HepG2 (cell line): ENCODE results near the gene NXN. TPM values are rescaled to one million over a fixed set of nuclear protein-coding genes. Genes with fewer than 3 reads are reported as not detected.

Experiments
- ATAC-seq: fragments of 200-7000 bp; cut with Tn5 transposase; 3 replicates; pipeline ENCODE4 v1.9.1; 2020; ENCODE audit warnings: mild to moderate bottlenecking, moderate library complexity
- BruUV-seq: library from RNA; stranded (reverse); fragments of 400-500 nt; replicated peaks from 2 replicates; lab custom pipeline; 2021; lab: Mats Ljungman, UMichigan
- CTCF ChIA-PET: fragments of 300-600 bp; formaldehyde crosslinking; extraction: SDS; loops from one replicate; lab custom pipeline; 2021; ENCODE audit warnings: low total read pairs, inconsistent platforms, low intra/inter-chr PET ratio; lab: Yijun Ruan, JAX
- POLR2A ChIA-PET: fragments of 350-600 bp; sonication (Branson Sonifier 250); formaldehyde crosslinking; loops from one replicate; lab custom pipeline; 2020; ENCODE audit warnings: antibody characterized with exemption, inconsistent platforms; lab: Yijun Ruan, JAX
- DNase-seq: peaks from one replicate; pipeline ENCODE4 v3.0.0-alpha.2; 2015; ENCODE audit warnings: low spot score
- FAIRE-seq: peaks from 3 replicates; lab custom pipeline; 2011; peaks lifted over from hg19 to GRCh38; lab: Jason Lieb, UNC
- H2AFZ ChIP-seq: one replicate; pipeline ENCODE4 v1.6.1; 2011; ENCODE audit warnings: low read length, inconsistent platforms
- H3K27ac ChIP-seq: fragments of 300-600 bp; 3 replicates; pipeline ENCODE4 v1.8.0; 2011; ENCODE audit warnings: mixed run types, mild to moderate bottlenecking, mixed read lengths, low read length, inconsistent platforms; ENCODE audit not compliant: insufficient read depth; ENCODE audit errors: extremely low read length
- H3K27me3 ChIP-seq, 2 experiments: fragments of 200-600 bp in 1 of 2; 2 replicates in 1 of 2; 3 replicates in 1 of 2; pipeline versions ENCODE4 v1.6.0 to v1.8.0; 2011; ENCODE audit warnings: low read length in 2 of 2, mild to moderate bottlenecking in 2 of 2, moderate library complexity in 2 of 2, inconsistent platforms in 1 of 2; ENCODE audit not compliant: insufficient read depth in 2 of 2, control insufficient read depth in 1 of 2
- H3K36me3 ChIP-seq, 2 experiments: fragments of 200-600 bp in 1 of 2; replicated peaks in 1 of 2; 2 replicates in 1 of 2; 3 replicates in 1 of 2; pipeline versions ENCODE4 v1.5.1 to v1.8.0; 2011; ENCODE audit warnings: low read length in 2 of 2, inconsistent platforms in 1 of 2; ENCODE audit not compliant: insufficient read depth in 2 of 2, control insufficient read depth in 1 of 2
- H3K4me1 ChIP-seq: 2 replicates; pipeline ENCODE4 v1.5.1; 2012; ENCODE audit warnings: low read length, inconsistent platforms; ENCODE audit not compliant: insufficient read depth
- H3K4me2 ChIP-seq: 2 replicates; pipeline ENCODE4 v1.6.0; 2011; ENCODE audit warnings: low read depth, low read length, inconsistent platforms
- H3K4me3 ChIP-seq, 3 experiments: fragments of 200-600 bp in 1 of 3; sonication (generic), shearing (Covaris generic) in 1 of 3; replicated peaks in 1 of 3; 2 replicates each; pipeline ENCODE4 v1.5.1; 2011 to 2016; ENCODE audit warnings: low read length in 3 of 3, inconsistent platforms in 2 of 3, low read depth in 2 of 3, mild to moderate bottlenecking in 2 of 3, control low read depth in 1 of 3, mixed read lengths in 1 of 3; ENCODE audit not compliant: insufficient read depth in 1 of 3
- H3K79me2 ChIP-seq: one replicate; pipeline ENCODE4 v1.6.1; 2011; ENCODE audit warnings: low read length, inconsistent platforms; ENCODE audit not compliant: insufficient read depth
- H3K9ac ChIP-seq: 2 replicates; pipeline ENCODE4 v1.6.0; 2011; ENCODE audit warnings: mild to moderate bottlenecking, low read depth, low read length, inconsistent platforms; ENCODE audit not compliant: insufficient read depth
- H3K9me3 ChIP-seq: 2 replicates; pipeline ENCODE4 v1.5.1; 2012; ENCODE audit warnings: mild to moderate bottlenecking, low read length
- H4K20me1 ChIP-seq: 2 replicates; pipeline ENCODE4 v1.6.0; 2011; ENCODE audit warnings: inconsistent platforms, mild to moderate bottlenecking, low read length, moderate library complexity; ENCODE audit not compliant: insufficient read depth
- DRAP1 ChIP-seq: IDR thresholded peaks from 2 replicates; pipeline ENCODE4 v1.6.1; 2016; ENCODE audit warnings: missing genetic modification reagents, missing compliant biosample characterization
- FOXJ3 ChIP-seq: sonication (generic); formaldehyde crosslinking; IDR thresholded peaks from 2 replicates; pipeline ENCODE4 v1.4.0; 2020; ENCODE audit warnings: missing genetic modification reagents, mild to moderate bottlenecking, borderline replicate concordance
- MYPOP ChIP-seq: sonication (generic); formaldehyde crosslinking; IDR thresholded peaks from 2 replicates; pipeline ENCODE4 v1.8.1; 2023; ENCODE audit warnings: mild to moderate bottlenecking, moderate library complexity, missing genetic modification reagents
- NFE2 ChIP-seq: sonication (generic); formaldehyde crosslinking; IDR thresholded peaks from 2 replicates; pipeline ENCODE4 v1.4.0; 2020; ENCODE audit warnings: missing genetic modification reagents
- REXO4 ChIP-seq: sonication (generic); formaldehyde crosslinking; IDR thresholded peaks from 2 replicates; pipeline ENCODE4 v1.8.0; 2022; ENCODE audit warnings: missing genetic modification reagents, mild to moderate bottlenecking, borderline replicate concordance
- RFXANK ChIP-seq: IDR thresholded peaks from 2 replicates; pipeline ENCODE4 v1.6.1; 2016
- SCMH1 ChIP-seq: sonication (generic); formaldehyde crosslinking; IDR thresholded peaks from 2 replicates; pipeline ENCODE4 v1.9.0; 2021; ENCODE audit warnings: missing genetic modification reagents, mild to moderate bottlenecking, borderline replicate concordance
- TBP ChIP-seq: sonication (generic); formaldehyde crosslinking; IDR thresholded peaks from 2 replicates; pipeline ENCODE4 v1.5.0; 2020; ENCODE audit warnings: missing genetic modification reagents
- ZBTB7A ChIP-seq: sonication (generic); formaldehyde crosslinking; IDR thresholded peaks from 2 replicates; pipeline ENCODE4 v1.8.0; 2022; ENCODE audit warnings: mild to moderate bottlenecking, missing genetic modification reagents
- ZNF296 ChIP-seq: sonication (generic); formaldehyde crosslinking; conservative IDR thresholded peaks from 2 replicates; pipeline ENCODE4 v1.5.0; 2020; ENCODE audit warnings: mild to moderate bottlenecking, missing genetic modification reagents
- ZNF329 ChIP-seq: sonication (generic); formaldehyde crosslinking; IDR thresholded peaks from 2 replicates; pipeline ENCODE4 v1.9.0; 2021; ENCODE audit warnings: low read depth, mild to moderate bottlenecking, missing genetic modification reagents
- ZNF749 ChIP-seq: sonication (generic); formaldehyde crosslinking; IDR thresholded peaks from 2 replicates; pipeline ENCODE4 v1.8.0; 2022; ENCODE audit warnings: mild to moderate bottlenecking, missing genetic modification reagents, moderate library complexity, borderline replicate concordance
- ZNF768 ChIP-seq: sonication (generic); formaldehyde crosslinking; IDR thresholded peaks from 2 replicates; pipeline ENCODE4 v1.4.0; 2020; ENCODE audit warnings: missing genetic modification reagents
- ZNF776 ChIP-seq: sonication (generic); formaldehyde crosslinking; IDR thresholded peaks from 2 replicates; pipeline ENCODE4 v1.4.0; 2020; ENCODE audit warnings: mild to moderate bottlenecking, missing genetic modification reagents
- ZNF788 ChIP-seq: sonication (generic); formaldehyde crosslinking; IDR thresholded peaks from 2 replicates; pipeline ENCODE4 v1.5.0; 2020; ENCODE audit warnings: mild to moderate bottlenecking, missing genetic modification reagents, borderline replicate concordance
- WGBS: methylation state at CpG from one replicate; pipeline ENCODE4 v1.1.6; 2017; ENCODE audit warnings: low lambda C conversion rate; 5-methylcytosine and 5-hydroxymethylcytosine counted together
- in situ Hi-C: cut with HindIII; loops from 2 replicates; pipeline ENCODE4 v1.10.0; 2017; ENCODE audit warnings: low pct_unique_long_range_greater_than_20kb; ENCODE audit not compliant: extremely low pct_ligation_motif_present
- intact Hi-C: fragments of 100-400 bp; cut with micrococcal nuclease; formaldehyde crosslinking; loops from one replicate; pipeline ENCODE4 v1.10.0; 2022; ENCODE audit not compliant: unreplicated experiment
- polyA plus RNA-seq, 8 experiments: library from polyadenylated mRNA; depleted of rRNA in 3 of 8; stranded (reverse) in 7 of 8; unstranded in 1 of 8; fragments of >200 nt; fragmentation: Illumina TruSeq in 4 of 8; extraction: Trizol in 4 of 8; gene quantifications; 2 replicates each; pipeline versions ENCODE4 v1.2.1 to v1.2.3, GENCODE V29; 2011 to 2016; ENCODE audit warnings: low read depth in 4 of 8, missing spikeins in 1 of 8, mixed read lengths in 1 of 8; ENCODE audit not compliant: insufficient read depth in 1 of 8
- total RNA-seq, 5 experiments: library from RNA; depleted of rRNA; stranded (reverse); fragments of >200 nt; fragmentation: Illumina TruSeq; extraction: Trizol; gene quantifications; 2 replicates each; pipeline ENCODE4 v1.2.3, GENCODE V29; 2016; ENCODE audit warnings: low read depth in 1 of 5

Gene NXN
- total and polyA plus RNA-seq, 2 of the 13 experiments (the other 11 are each of a cell fraction or from before 2014, with no cell fraction given) = 22.2 to 24.3 TPM

GRCh38 chr17:1019451-1019850 lies 39.9 kb upstream of the NXN start:
- CTCF ChIA-PET = no interaction called here
- no peak for ATAC-seq

More at GRCh38 chr17:1019451-1019850, 39.9 kb upstream of the NXN start:
- intact Hi-C loops = no loop called here
- POLR2A ChIA-PET = no interaction called here
- Histone ChIP-seq H3K4me2 (no peak overlapping the region), H3K4me1 (peaks cover 7% of the 10 kb centered on the region)
- TF ChIP-seq ZNF768 (CRISPR knock-in tag) = no peak
- no peak for TF ChIP-seq ZNF749
- no peak for TF ChIP-seq ZNF788 (CRISPR knock-in tag)
- no peak for TF ChIP-seq RFXANK
- TF ChIP-seq TBP (CRISPR knock-in tag) = no peak
- TF ChIP-seq DRAP1 (CRISPR knock-in tag) = no peak
- no peak for TF ChIP-seq FOXJ3 (CRISPR knock-in tag)
- no peak for TF ChIP-seq MYPOP (CRISPR knock-in tag)
- TF ChIP-seq ZNF329 = no peak
- no peak for TF ChIP-seq ZNF776 (CRISPR knock-in tag)
- no peak for TF ChIP-seq ZNF296
- no peak for TF ChIP-seq ZBTB7A
- no peak for TF ChIP-seq SCMH1 (CRISPR knock-in tag)
- TF ChIP-seq REXO4 (CRISPR knock-in tag) = no peak
- TF ChIP-seq NFE2 = no peak
- TF ChIP-seq, all 625 proteins: peak for 0
- FAIRE-seq (no peak), DNase-seq (no peak)
- Histone ChIP-seq H3K36me3 (no peaks in the 10 kb centered on the region), H4K20me1 (no peaks in the 10 kb centered on the region), H2AFZ (no peak overlapping the region), H3K4me3 (no peak overlapping the region), H3K9me3 (no peaks in the 10 kb centered on the region), H3K79me2 (no peaks in the 10 kb centered on the region), H3K27ac (no peak overlapping the region), H3K9ac (no peak overlapping the region), H3K27me3 (no peaks in the 10 kb centered on the region)
- BruUV-seq = no TSS peak
- 78% methylated on average over 6 of the region's 10 CpGs for WGBS
- in situ Hi-C loops = no loop called here
